GM12878 (cell line): ENCODE data around the gene LNPK. TPM values are rescaled to one million over a fixed set of nuclear protein-coding genes. Genes with fewer than 3 reads are reported as not detected.

Experiments used
- ATAC-seq: fragments of 200-7000 bp; cut with Tn5 transposase; 3 replicates; pipeline ENCODE4 v1.9.1; 2020; ENCODE audit warnings: mild to moderate bottlenecking, moderate library complexity
- BruUV-seq: library from RNA; stranded (reverse); fragments of 400-500 nt; replicated peaks from 2 replicates; lab custom pipeline; 2021; lab: Mats Ljungman, UMichigan
- CTCF ChIA-PET: fragments of 300-600 bp; sonication (Branson Sonifier 250); formaldehyde crosslinking; extraction: SDS; loops from one replicate; lab custom pipeline; 2021; ENCODE audit warnings: inconsistent platforms; lab: Yijun Ruan, JAX
- POLR2A ChIA-PET: fragments of 350-600 bp; formaldehyde crosslinking; extraction: SDS; loops from one replicate; lab custom pipeline; 2021; ENCODE audit warnings: inconsistent platforms; lab: Charles Lee
- RAD21 ChIA-PET: fragments of 300-600 bp; sonication (Branson Sonifier 250); formaldehyde crosslinking; loops from one replicate; lab custom pipeline; 2023; ENCODE audit warnings: antibody characterized with exemption; ENCODE audit not compliant: unreplicated experiment; lab: Charles Lee
- SMC1A ChIA-PET: fragments of 300-600 bp; sonication (Branson Sonifier 250); formaldehyde crosslinking; loops from one replicate; lab custom pipeline; 2023; ENCODE audit not compliant: unreplicated experiment, uncharacterized antibody; lab: Charles Lee
- DNase-seq: peaks from one replicate; pipeline ENCODE4 v3.0.0-alpha.2; 2011; ENCODE audit warnings: low read depth, low spot score
- FAIRE-seq: peaks from 3 replicates; lab custom pipeline; 2011; peaks lifted over from hg19 to GRCh38; lab: Jason Lieb, UNC
- H2AFZ ChIP-seq: 2 replicates; pipeline ENCODE4 v1.6.0; 2011; ENCODE audit warnings: low read depth, low read length, control low read depth; ENCODE audit not compliant: control insufficient read depth
- H3K27ac ChIP-seq: 2 replicates; pipeline ENCODE4 v1.5.1; 2011; ENCODE audit warnings: control low read depth; ENCODE audit not compliant: control insufficient read depth, insufficient read depth
- H3K27me3 ChIP-seq, 2 experiments: replicated peaks in 1 of 2; 2 replicates each; pipeline versions ENCODE4 v1.6.0 to v1.6.1; 2011; ENCODE audit warnings: low read length in 1 of 2; ENCODE audit not compliant: control insufficient read depth in 2 of 2, insufficient read depth in 2 of 2
- H3K36me3 ChIP-seq, 2 experiments: 2 replicates each; pipeline ENCODE4 v1.5.1; 2011; ENCODE audit warnings: low read length in 1 of 2; ENCODE audit not compliant: control insufficient read depth in 2 of 2, insufficient read depth in 2 of 2
- H3K4me1 ChIP-seq: 2 replicates; pipeline ENCODE4 v1.6.1; 2011; ENCODE audit warnings: mild to moderate bottlenecking, low read length, moderate library complexity, mixed read lengths; ENCODE audit not compliant: control insufficient read depth, insufficient read depth
- H3K4me2 ChIP-seq: 2 replicates; pipeline ENCODE4 v1.6.0; 2011; ENCODE audit warnings: control low read depth; ENCODE audit not compliant: control insufficient read depth, insufficient read depth
- H3K4me3 ChIP-seq: fragments of 200-600 bp; sonication (generic); 2 replicates; pipeline ENCODE4 v1.5.1; 2016
- H3K79me2 ChIP-seq: 2 replicates; pipeline ENCODE4 v1.6.0; 2011; ENCODE audit warnings: low read length; ENCODE audit not compliant: control insufficient read depth, insufficient read depth
- H3K9ac ChIP-seq: 2 replicates; pipeline ENCODE4 v1.8.0; 2011; ENCODE audit warnings: low read length, control low read depth, mixed read lengths; ENCODE audit not compliant: control insufficient read depth, insufficient read depth
- H3K9me3 ChIP-seq: replicated peaks from 3 replicates; pipeline ENCODE4 v1.5.1; 2011; ENCODE audit warnings: mild to moderate bottlenecking, low read length; ENCODE audit not compliant: control insufficient read depth, insufficient read depth
- H4K20me1 ChIP-seq: 2 replicates; pipeline ENCODE4 v1.6.0; 2011; ENCODE audit not compliant: control insufficient read depth, insufficient read depth
- CHD1 ChIP-seq: IDR thresholded peaks from 2 replicates; pipeline ENCODE4 v1.6.1; 2012; ENCODE audit warnings: low read depth, low read length, improper control_type of control experiment
- DPF2 ChIP-seq: fragments of 450-650 bp; IDR thresholded peaks from 2 replicates; pipeline ENCODE4 v1.6.1; 2017; ENCODE audit warnings: mild to moderate bottlenecking
- ETV6 ChIP-seq, 2 experiments: fragments of 450-650 bp in 1 of 2; IDR thresholded peaks in 1 of 2; conservative IDR thresholded peaks in 1 of 2; 2 replicates each; pipeline ENCODE4 v1.6.1; 2014; ENCODE audit warnings: antibody characterized with exemption in 1 of 2, borderline replicate concordance in 1 of 2, low read depth in 1 of 2, mild to moderate bottlenecking in 1 of 2, moderate library complexity in 1 of 2
- GABPA ChIP-seq: IDR thresholded peaks from 2 replicates; pipeline ENCODE4 v1.6.1; 2014; ENCODE audit warnings: antibody characterized with exemption, low read depth, mild to moderate bottlenecking, inconsistent platforms
- HDAC2 ChIP-seq: fragments of 200-600 bp; sonication (generic); IDR thresholded peaks from 2 replicates; pipeline ENCODE4 v1.6.1; 2017
- IRF5 ChIP-seq: fragments of 450-650 bp; IDR thresholded peaks from 2 replicates; pipeline ENCODE4 v1.6.1; 2017; ENCODE audit warnings: borderline replicate concordance
- LARP7 ChIP-seq: fragments of 450-650 bp; IDR thresholded peaks from 2 replicates; pipeline ENCODE4 v1.6.1; 2017; ENCODE audit warnings: mild to moderate bottlenecking
- NR2F1 ChIP-seq: fragments of 450-650 bp; conservative IDR thresholded peaks from 2 replicates; pipeline ENCODE4 v1.6.1; 2017; ENCODE audit warnings: mild to moderate bottlenecking
- PAX5 ChIP-seq: IDR thresholded peaks from 2 replicates; pipeline ENCODE4 v1.6.1; 2011; ENCODE audit warnings: low read depth, low read length, borderline replicate concordance
- POU2F2 ChIP-seq: IDR thresholded peaks from 3 replicates; pipeline ENCODE4 v1.6.1; 2011; ENCODE audit warnings: low read depth, mild to moderate bottlenecking, low read length, borderline replicate concordance
- SPI1 ChIP-seq: IDR thresholded peaks from 2 replicates; pipeline ENCODE4 v1.6.1; 2011; ENCODE audit warnings: low read depth, mild to moderate bottlenecking, low read length, moderate library complexity, borderline replicate concordance; ENCODE audit not compliant: insufficient read depth
- SRF ChIP-seq, 2 experiments: IDR thresholded peaks; 2 replicates each; pipeline ENCODE4 v1.6.1; 2011; ENCODE audit warnings: low read depth in 2 of 2, low read length in 2 of 2, mild to moderate bottlenecking in 1 of 2, moderate library complexity in 1 of 2
- STAT3 ChIP-seq: IDR thresholded peaks from 2 replicates; pipeline ENCODE4 v1.6.1; 2011; ENCODE audit warnings: low read depth, low read length, improper control_type of control experiment
- SUPT20H ChIP-seq: IDR thresholded peaks from 2 replicates; pipeline ENCODE4 v1.6.1; 2011; ENCODE audit warnings: low read depth, mild to moderate bottlenecking, low read length, moderate library complexity, borderline replicate concordance; ENCODE audit not compliant: control insufficient read depth
- ZBTB11 ChIP-seq: fragments of 450-650 bp; formaldehyde crosslinking; IDR thresholded peaks from 2 replicates; pipeline ENCODE4 v1.5.0; 2022; ENCODE audit warnings: mild to moderate bottlenecking, missing genetic modification characterization
- ZBTB4 ChIP-seq: fragments of 450-650 bp; formaldehyde crosslinking; IDR thresholded peaks from 2 replicates; pipeline ENCODE4 v1.4.0; 2022; ENCODE audit warnings: mild to moderate bottlenecking, moderate library complexity
- ZNF217 ChIP-seq: fragments of 450-650 bp; IDR thresholded peaks from 2 replicates; pipeline ENCODE4 v1.6.1; 2017; ENCODE audit warnings: antibody characterized with exemption, mild to moderate bottlenecking
- WGBS: methylation state at CpG from one replicate; pipeline ENCODE4 v1.1.6; 2016; ENCODE audit warnings: low lambda C conversion rate; ENCODE audit not compliant: insufficient replicate concordance, insufficient coverage; ENCODE audit errors: missing lambda C conversion rate; 5-methylcytosine and 5-hydroxymethylcytosine counted together
- in situ Hi-C: fragments of 300-500 bp; cut with MboI; formaldehyde crosslinking; loops from 9 replicates; pipeline ENCODE4 v1.14.3; 2018; ENCODE audit warnings: mixed read lengths
- intact Hi-C: fragments of 100-400 bp; cut with micrococcal nuclease; formaldehyde crosslinking; loops from one replicate; pipeline ENCODE4 v1.14.2; 2022; ENCODE audit not compliant: unreplicated experiment
- polyA plus RNA-seq, 11 experiments: library from polyadenylated mRNA; depleted of rRNA in 4 of 11; unstranded in 6 of 11; stranded (reverse) in 5 of 11; fragments of >200 nt; fragmentation: Nextera tagmentation in 4 of 11; fragmentation: Illumina TruSeq in 1 of 11; extraction: Ambion mirVana in 4 of 11; extraction: Trizol in 1 of 11; gene quantifications; 1 replicate in 1 of 11; 2 replicates in 10 of 11; pipeline versions ENCODE4 v1.2.1 to v1.2.3, GENCODE V29; 2011 to 2016; ENCODE audit warnings: inconsistent platforms in 2 of 11, missing spikeins in 2 of 11, low read depth in 1 of 11
- total RNA-seq, 4 experiments: library from RNA; depleted of rRNA in 3 of 4; stranded (reverse); fragments of >200 nt in 3 of 4; fragmentation: Illumina TruSeq in 1 of 4; extraction: Trizol in 1 of 4; gene quantifications; 2 replicates each; pipeline versions ENCODE4 v1.2.1 to v1.2.3, GENCODE V29; 2013 to 2021

Gene LNPK
- total and polyA plus RNA-seq, 10 of the 15 experiments (the other 5 are each of a cell fraction or from before 2014, with no cell fraction given): 3.2 to 30.0 (median 15.6) TPM

GRCh38 chr2:175930504-175930903 is 71.6 kb downstream of the LNPK start:
- no peaks in the 10 kb centered on the region for H4K20me1 ChIP-seq
- FAIRE-seq (no peak), DNase-seq (no peak), ATAC-seq (no peak)
- H3K9ac ChIP-seq: no peak overlapping the region
- no peaks in the 10 kb centered on the region for H3K9me3 ChIP-seq
- H2AFZ ChIP-seq: no peak overlapping the region
- WGBS: 86% methylated on average over 1 of the region's 1 CpG
- no peak overlapping the region for H3K27ac ChIP-seq
- ChIA-PET RAD21 (no interaction called here), POLR2A (no interaction called here), SMC1A (no interaction called here), CTCF (no interaction called here)
- H3K27me3 ChIP-seq: no peaks in the 10 kb centered on the region
- in situ Hi-C loops: no loop called here
- no peaks in the 10 kb centered on the region for H3K79me2 ChIP-seq
- H3K4me3 ChIP-seq: no peak overlapping the region
- no TSS peak for BruUV-seq
- H3K36me3 ChIP-seq: no peaks in the 10 kb centered on the region
- intact Hi-C loops: no loop called here
- H3K4me2 ChIP-seq: no peak overlapping the region
- no peaks in the 10 kb centered on the region for H3K4me1 ChIP-seq
- TF ChIP-seq PAX5: no peak
- TF ChIP-seq ETV6 (conservative IDR thresholded peaks at IDR 0.05 in 1 of 2, IDR thresholded peaks at IDR 0.05 in 1 of 2; ENCODE audit: borderline replicate concordance in 1 of 2, low read depth in 1 of 2): no peak
- TF ChIP-seq POU2F2: no peak
- TF ChIP-seq ZBTB4 (CRISPR knock-in tag): no peak
- no peak for TF ChIP-seq NR2F1
- no peak for TF ChIP-seq LARP7
- no peak for TF ChIP-seq STAT3
- no peak for TF ChIP-seq CHD1
- no peak for TF ChIP-seq IRF5
- no peak for TF ChIP-seq SPI1
- TF ChIP-seq GABPA: no peak
- no peak for TF ChIP-seq DPF2
- no peak for TF ChIP-seq SUPT20H
- TF ChIP-seq SRF (IDR thresholded peaks at IDR 0.05; ENCODE audit: low read depth in 2 of 2, low read length in 2 of 2): no peak
- TF ChIP-seq ZBTB11 (CRISPR knock-in tag): no peak
- TF ChIP-seq ZNF217: no peak
- TF ChIP-seq HDAC2: no peak
